Activated CD4-positive, alpha-beta T cell treated with anti-CD3 and anti-CD28 coated beads, Interleukin-2, amount 50 U/mL, for 16 hours (primary cell): Measurements from ENCODE around the gene AGBL1.

ENCODE experiments used
- DNase-seq: peaks from one replicate; pipeline ENCODE4 v3.0.0-alpha.2; 2020

The AGBL1 gene

GRCh38 chr15:86754846-86755245, 675.2 kb downstream of the AGBL1 start:
- no peak for DNase-seq

GRCh38 chr15:86756688-86757087, 677.0 kb downstream of the AGBL1 start:
- no peak for DNase-seq

GRCh38 chr15:86759800-86760523, 680.3 kb downstream of the AGBL1 start:
- DNase-seq, result no peak

GRCh38 chr15:86762874-86763273, 683.2 kb downstream of the AGBL1 start:
- no peak for DNase-seq

- DNase-seq, result no peak
These were observed 684.4 kb downstream of the AGBL1 start for GRCh38 chr15:86764021-86764420.

- DNase-seq, result no peak
These were observed 685.6 kb downstream of the AGBL1 start for GRCh38 chr15:86765281-86765680.

GRCh38 chr15:86772369-86773059, 692.8 kb downstream of the AGBL1 start:
- no peak for DNase-seq

- DNase-seq, result no peak
These were observed 694.1 kb downstream of the AGBL1 start for GRCh38 chr15:86773736-86774135.

GRCh38 chr15:86776145-86776544, 696.5 kb downstream of the AGBL1 start:
- no peak for DNase-seq

- DNase-seq, result no peak
These were observed 716.9 kb downstream of the AGBL1 start for GRCh38 chr15:86796521-86796920.

- no peak for DNase-seq
These were observed 717.5 kb downstream of the AGBL1 start for GRCh38 chr15:86797135-86797534.

- DNase-seq, result no peak
These were observed 719.6 kb downstream of the AGBL1 start for GRCh38 chr15:86799226-86799625.

- DNase-seq, result no peak
These were observed 722.6 kb downstream of the AGBL1 start for GRCh38 chr15:86802244-86802643.

- no peak for DNase-seq
These were observed 724.7 kb downstream of the AGBL1 start for GRCh38 chr15:86804406-86804805.

- no peak for DNase-seq
These were observed 730.7 kb downstream of the AGBL1 start for GRCh38 chr15:86810329-86810728.

GRCh38 chr15:86813892-86814291, 734.2 kb downstream of the AGBL1 start:
- no peak for DNase-seq

- no peak for DNase-seq
These were observed 749.6 kb downstream of the AGBL1 start for GRCh38 chr15:86829245-86829644.

- peak; percentile 0 for DNase-seq
These were observed 750.6 kb downstream of the AGBL1 start for GRCh38 chr15:86830304-86830703.

- no peak for DNase-seq
These were observed 753.9 kb downstream of the AGBL1 start for GRCh38 chr15:86833595-86833994.

- no peak for DNase-seq
These were observed 754.6 kb downstream of the AGBL1 start for GRCh38 chr15:86834115-86834863.

- no peak for DNase-seq
These were observed 757.8 kb downstream of the AGBL1 start for GRCh38 chr15:86837294-86838061.

- DNase-seq, result no peak
These were observed 759.8 kb downstream of the AGBL1 start for GRCh38 chr15:86839502-86839901.

- no peak for DNase-seq
These were observed 761.3 kb downstream of the AGBL1 start for GRCh38 chr15:86840996-86841395.
